Stimulated activated naive CD8-positive, alpha-beta T cell treated with anti-CD3 and anti-CD28 coated beads, Interleukin-15, Interleukin-2, amounts not matched to agents 100 ng/mL and 50 ng/mL, for 24 hours (primary cell): ENCODE results near the gene SPINT2.
"Not testable (repeated sequence)": the region's sequence is repeated elsewhere in the genome, so short reads cannot be mapped to it uniquely, and the experiment has no call there.

Source experiments
- H3K27ac Mint-ChIP-seq: one replicate; pipeline ENCODE4 v1.8.0; 2021; ENCODE audit warnings: mild to moderate bottlenecking, mixed read lengths
- H3K27me3 Mint-ChIP-seq: one replicate; pipeline ENCODE4 v1.8.0; 2021; ENCODE audit warnings: mixed read lengths
- H3K36me3 Mint-ChIP-seq: one replicate; pipeline ENCODE4 v1.8.0; 2021; ENCODE audit warnings: low read depth, mixed read lengths
- H3K4me1 Mint-ChIP-seq: one replicate; pipeline ENCODE4 v1.8.0; 2021; ENCODE audit warnings: low read depth, mixed read lengths
- H3K4me3 Mint-ChIP-seq: one replicate; pipeline ENCODE4 v1.8.0; 2021; ENCODE audit warnings: mild to moderate bottlenecking, mixed read lengths
- H3K9me3 Mint-ChIP-seq: one replicate; pipeline ENCODE4 v1.8.0; 2021; ENCODE audit warnings: mixed read lengths

The SPINT2 gene

GRCh38 chr19:38331728-38332127 is 67.4 kb downstream of the SPINT2 start:
- H3K4me1 Mint-ChIP-seq = no peaks in the 10 kb centered on the region
- no peaks in the 10 kb centered on the region for H3K27me3 Mint-ChIP-seq
- no peaks in the 10 kb centered on the region for H3K9me3 Mint-ChIP-seq
- H3K4me3 Mint-ChIP-seq = no peak overlapping the region
- H3K27ac Mint-ChIP-seq = no peak overlapping the region
- peaks cover 13% of the 10 kb centered on the region for H3K36me3 Mint-ChIP-seq

- H3K4me1 Mint-ChIP-seq = peaks cover 6% of the 10 kb centered on the region
- no peak overlapping the region for H3K4me3 Mint-ChIP-seq
- no peaks in the 10 kb centered on the region for H3K27me3 Mint-ChIP-seq
- no peaks in the 10 kb centered on the region for H3K9me3 Mint-ChIP-seq
- no peak overlapping the region for H3K27ac Mint-ChIP-seq
- peaks cover 8% of the 10 kb centered on the region for H3K36me3 Mint-ChIP-seq
Measured at GRCh38 chr19:38333245-38333644, 68.9 kb downstream of the SPINT2 start.

GRCh38 chr19:38335949-38336637 is 71.7 kb downstream of the SPINT2 start:
- Mint-ChIP-seq H3K36me3 (no peaks in the 10 kb centered on the region), H3K27ac (peak overlapping the region; percentile 97), H3K27me3 (no peaks in the 10 kb centered on the region), H3K9me3 (no peaks in the 10 kb centered on the region), H3K4me1 (peaks cover 10% of the 10 kb centered on the region), H3K4me3 (peak overlapping the region; percentile 89)

- H3K36me3 Mint-ChIP-seq = no peaks in the 10 kb centered on the region
- H3K27me3 Mint-ChIP-seq = no peaks in the 10 kb centered on the region
- H3K9me3 Mint-ChIP-seq = no peaks in the 10 kb centered on the region
- H3K4me1 Mint-ChIP-seq = peaks cover 10% of the 10 kb centered on the region
- peak overlapping the region; percentile 89 for H3K4me3 Mint-ChIP-seq
- peak overlapping the region; percentile 97 for H3K27ac Mint-ChIP-seq
Measured at GRCh38 chr19:38336638-38337359, 72.4 kb downstream of the SPINT2 start.

- Mint-ChIP-seq H3K27me3 (no peaks in the 10 kb centered on the region), H3K4me1 (peaks cover 10% of the 10 kb centered on the region), H3K36me3 (no peaks in the 10 kb centered on the region), H3K27ac (peak overlapping the region; percentile 97), H3K9me3 (no peaks in the 10 kb centered on the region), H3K4me3 (peak overlapping the region; percentile 89)
Measured at GRCh38 chr19:38337360-38337653, 72.9 kb downstream of the SPINT2 start.

GRCh38 chr19:38339011-38339410 is 74.6 kb downstream of the SPINT2 start:
- not testable (repeated sequence) for H3K4me1 Mint-ChIP-seq, H3K27ac Mint-ChIP-seq, H3K27me3 Mint-ChIP-seq, H3K9me3 Mint-ChIP-seq, H3K36me3 Mint-ChIP-seq
- peak overlapping the region; percentile 21 for H3K4me3 Mint-ChIP-seq

- H3K36me3 Mint-ChIP-seq = no peaks in the 10 kb centered on the region
- no peak overlapping the region for H3K4me3 Mint-ChIP-seq
- peak overlapping the region; percentile 1 for H3K27ac Mint-ChIP-seq
- H3K27me3 Mint-ChIP-seq = no peaks in the 10 kb centered on the region
- no peaks in the 10 kb centered on the region for H3K9me3 Mint-ChIP-seq
- H3K4me1 Mint-ChIP-seq = peaks cover 10% of the 10 kb centered on the region
Measured at GRCh38 chr19:38340927-38341326, 76.6 kb downstream of the SPINT2 start.
